ENCODE data around the gene KIFC1. TPM values are rescaled to one million over a fixed set of nuclear protein-coding genes. Genes with fewer than 3 reads are reported as not detected.

The KIFC1 gene
- total RNA-seq, 4 donors from 2014 or later = 0.13 to 4.3 (median 0.91) TPM

- 100% methylated on average over 1 of the region's 1 CpG for WGBS, 2 donors
- DNase-seq = no peak
- Histone ChIP-seq H3K4me3 (replicated peaks in 1 of 3) (no peak overlapping the region), H3K4me1 (peaks cover 6 to 11% of the 10 kb centered on the region in 2 donors), H3K27ac (no peak overlapping the region), H3K36me3 (peaks cover 20% of the 10 kb centered on the region in 2 donors), H3K27me3 (no peaks in the 10 kb centered on the region), H3K9me3 (no peaks in the 10 kb centered on the region)
- TF ChIP-seq POLR2A (IDR thresholded peaks at IDR 0.05) (no peak), CTCF (IDR thresholded peaks at IDR 0.05) (no peak)
- intact Hi-C loops (cut with DNase I) = no loop called here
Measured at GRCh38 chr6:33433001-33433543, 41.4 kb downstream of the KIFC1 start.

- peaks cover 20 to 24% of the 10 kb centered on the region in 2 donors for H3K36me3 ChIP-seq
- H3K4me1 ChIP-seq = peaks cover 1 to 6% of the 10 kb centered on the region in 2 donors
- no peak overlapping the region for H3K4me3 ChIP-seq (replicated peaks in 1 of 3)
- intact Hi-C loops (cut with DNase I) = no loop called here
- DNase-seq = no peak
- no peaks in the 10 kb centered on the region for H3K9me3 ChIP-seq
- H3K27ac ChIP-seq = no peak overlapping the region
- 42 to 51% methylated on average over 13 to 15 of the region's 17 CpGs for WGBS, 2 donors
- no peak for TF ChIP-seq POLR2A (IDR thresholded peaks at IDR 0.05)
- no peak for TF ChIP-seq CTCF (IDR thresholded peaks at IDR 0.05)
- H3K27me3 ChIP-seq = no peaks in the 10 kb centered on the region
Measured at GRCh38 chr6:33433544-33434191, 42.0 kb downstream of the KIFC1 start.

GRCh38 chr6:33434961-33435360 is 43.3 kb downstream of the KIFC1 start:
- TF ChIP-seq CTCF (IDR thresholded peaks at IDR 0.05) (no peak), POLR2A (IDR thresholded peaks at IDR 0.05) (no peak)
- Histone ChIP-seq H3K27ac (no peak overlapping the region), H3K4me3 (replicated peaks in 1 of 3) (no peak overlapping the region), H3K36me3 (peaks cover 20 to 24% of the 10 kb centered on the region in 2 donors), H3K27me3 (no peaks in the 10 kb centered on the region), H3K9me3 (no peaks in the 10 kb centered on the region), H3K4me1 (peaks cover 0 to 5% of the 10 kb centered on the region in 2 donors)
- no peak for DNase-seq
- intact Hi-C loops (cut with DNase I) = no loop called here
- 87 to 94% methylated on average over 4 of the region's 4 CpGs for WGBS, 2 donors

GRCh38 chr6:33437666-33438065 is 46.0 kb downstream of the KIFC1 start:
- Histone ChIP-seq H3K9me3 (no peaks in the 10 kb centered on the region), H3K27ac (no peak overlapping the region), H3K4me1 (no peaks in the 10 kb centered on the region), H3K27me3 (no peaks in the 10 kb centered on the region), H3K4me3 (replicated peaks in 1 of 3) (no peak overlapping the region), H3K36me3 (peaks cover 21 to 24% of the 10 kb centered on the region in 2 donors)
- no peak for TF ChIP-seq CTCF (IDR thresholded peaks at IDR 0.05)
- no peak for TF ChIP-seq POLR2A (IDR thresholded peaks at IDR 0.05)
- intact Hi-C loops (cut with DNase I) = no loop called here
- WGBS, 2 donors = 94 to 98% methylated on average over 13 to 17 of the region's 18 CpGs
- DNase-seq = no peak

- intact Hi-C loops (cut with DNase I) = no loop called here
- Histone ChIP-seq H3K36me3 (peaks cover 24 to 29% of the 10 kb centered on the region in 2 donors), H3K9me3 (no peaks in the 10 kb centered on the region)
Measured at GRCh38 chr6:33438978-33439594, 47.5 kb downstream of the KIFC1 start.

More at GRCh38 chr6:33438978-33439594, 47.5 kb downstream of the KIFC1 start:
- H3K27ac ChIP-seq = no peak overlapping the region
- no peak for DNase-seq
- WGBS, 2 donors = 94 to 96% methylated on average over 3 of the region's 3 CpGs
- H3K4me1 ChIP-seq = no peaks in the 10 kb centered on the region
- no peak for TF ChIP-seq CTCF (IDR thresholded peaks at IDR 0.05)
- no peak for TF ChIP-seq POLR2A (IDR thresholded peaks at IDR 0.05)
- H3K27me3 ChIP-seq = no peaks in the 10 kb centered on the region
- H3K4me3 ChIP-seq (replicated peaks in 1 of 3) = no peak overlapping the region

All from thyroid gland (tissue), 4 donors.